Duodenal mucosa (tissue), 2 donors: ENCODE results near the gene DCAF8.

ENCODE experiments used
- H3K27ac ChIP-seq: one replicate; pipeline ENCODE4 v1.7.0; 2013; ENCODE audit warnings: low read depth, low read length
- H3K27me3 ChIP-seq, 2 donors: one replicate each; pipeline ENCODE4 v1.7.0; 2013; ENCODE audit warnings: low read length in 2 of 2, control low read depth in 1 of 2; ENCODE audit not compliant: insufficient read depth in 2 of 2, control insufficient read depth in 1 of 2
- H3K36me3 ChIP-seq, 2 donors: one replicate each; pipeline ENCODE4 v1.7.0; 2013; ENCODE audit warnings: low read length in 2 of 2, control low read depth in 1 of 2; ENCODE audit not compliant: insufficient read depth in 2 of 2, control insufficient read depth in 1 of 2
- H3K4me1 ChIP-seq, 2 donors: one replicate each; pipeline ENCODE4 v1.7.0; 2013; ENCODE audit warnings: low read length in 2 of 2, control low read depth in 1 of 2; ENCODE audit not compliant: insufficient read depth in 2 of 2, control insufficient read depth in 1 of 2
- H3K4me3 ChIP-seq, 2 donors: one replicate each; pipeline ENCODE4 v1.7.0; 2013; ENCODE audit warnings: low read length in 2 of 2, low read depth in 1 of 2
- H3K9ac ChIP-seq, 2 donors: one replicate each; pipeline ENCODE4 v1.7.0; 2013; ENCODE audit warnings: low read length in 2 of 2, low read depth in 1 of 2
- H3K9me3 ChIP-seq, 2 donors: one replicate each; pipeline ENCODE4 v1.7.0; 2013; ENCODE audit warnings: low read length in 2 of 2, control low read depth in 1 of 2; ENCODE audit not compliant: control insufficient read depth in 1 of 2

DCAF8 gene

GRCh38 chr1:160207771-160208556 is 54.4 kb downstream of the DCAF8 start:
- Histone ChIP-seq H3K9me3 (no peaks in the 10 kb centered on the region), H3K4me1 (peaks cover 18 to 28% of the 10 kb centered on the region in 2 donors), H3K36me3 (peaks cover 5 to 37% of the 10 kb centered on the region in 2 donors), H3K27ac (no peak overlapping the region), H3K27me3 (no peaks in the 10 kb centered on the region), H3K4me3 (no peak overlapping the region), H3K9ac (no peak overlapping the region)

- H3K36me3 ChIP-seq = peaks cover 0 to 30% of the 10 kb centered on the region in 2 donors
- no peak overlapping the region for H3K4me3 ChIP-seq
- no peaks in the 10 kb centered on the region for H3K9me3 ChIP-seq
- H3K27ac ChIP-seq = no peak overlapping the region
- no peaks in the 10 kb centered on the region for H3K27me3 ChIP-seq
- H3K9ac ChIP-seq = no peak overlapping the region
- peaks cover 18 to 28% of the 10 kb centered on the region in 2 donors for H3K4me1 ChIP-seq
Measured at GRCh38 chr1:160207118-160207650, 55.2 kb downstream of the DCAF8 start.

- H3K27me3 ChIP-seq = no peaks in the 10 kb centered on the region
- H3K4me3 ChIP-seq = peak overlapping the region; percentile 82 to 90
- peak overlapping the region; percentile 72 to 87 for H3K9ac ChIP-seq
- peaks cover 18 to 28% of the 10 kb centered on the region in 2 donors for H3K4me1 ChIP-seq
- peaks cover 0 to 26% of the 10 kb centered on the region in 2 donors for H3K36me3 ChIP-seq
- no peak overlapping the region for H3K27ac ChIP-seq
- H3K9me3 ChIP-seq = no peaks in the 10 kb centered on the region
Measured at GRCh38 chr1:160206421-160207117, 55.8 kb downstream of the DCAF8 start.

GRCh38 chr1:160206036-160206389 is 56.3 kb downstream of the DCAF8 start:
- H3K4me1 ChIP-seq = peaks cover 18 to 28% of the 10 kb centered on the region in 2 donors
- H3K27me3 ChIP-seq = no peaks in the 10 kb centered on the region
- H3K9me3 ChIP-seq = no peaks in the 10 kb centered on the region
- peak overlapping the region; percentile 72 to 87 for H3K9ac ChIP-seq
- no peak overlapping the region for H3K27ac ChIP-seq
- peak overlapping the region; percentile 82 to 90 for H3K4me3 ChIP-seq
- peaks cover 0 to 20% of the 10 kb centered on the region in 2 donors for H3K36me3 ChIP-seq

GRCh38 chr1:160205242-160206035 is 56.9 kb downstream of the DCAF8 start, which contains the start of gene PEA15:
Gene PEA15, plus strand, starts transcription at chr1:160205384. Its CDS starts 6,161 bp downstream, at chr1:160211545.
- peaks cover 0 to 17% of the 10 kb centered on the region in 2 donors for H3K36me3 ChIP-seq

GRCh38 chr1:160204526-160205241 is 57.7 kb downstream of the DCAF8 start:
- Histone ChIP-seq H3K9ac (peak overlapping the region; percentile 35 to 54), H3K9me3 (no peaks in the 10 kb centered on the region), H3K4me3 (peak overlapping the region; percentile 13 to 56), H3K4me1 (peaks cover 18 to 28% of the 10 kb centered on the region in 2 donors), H3K27ac (no peak overlapping the region), H3K27me3 (no peaks in the 10 kb centered on the region), H3K36me3 (peaks cover 0 to 13% of the 10 kb centered on the region in 2 donors)

More at GRCh38 chr1:160205242-160206035, 56.9 kb downstream of the DCAF8 start, which contains the start of gene PEA15:
- Histone ChIP-seq H3K4me1 (peaks cover 18 to 28% of the 10 kb centered on the region in 2 donors), H3K9ac (peak within 1 kb of the TSS; percentile 72 to 87), H3K27ac (peak within 1 kb of the TSS; percentile 74), H3K27me3 (no peaks in the 10 kb centered on the region), H3K9me3 (no peaks in the 10 kb centered on the region), H3K4me3 (peak within 1 kb of the TSS; percentile 82 to 90)

GRCh38 chr1:160200786-160201185 is 61.6 kb downstream of the DCAF8 start:
- no peak overlapping the region for H3K9ac ChIP-seq
- no peak overlapping the region for H3K27ac ChIP-seq
- H3K4me3 ChIP-seq = no peak overlapping the region
- peaks cover 8 to 10% of the 10 kb centered on the region in 2 donors for H3K4me1 ChIP-seq
- no peaks in the 10 kb centered on the region for H3K36me3 ChIP-seq
- no peaks in the 10 kb centered on the region for H3K9me3 ChIP-seq
- H3K27me3 ChIP-seq = no peaks in the 10 kb centered on the region

GRCh38 chr1:160197231-160197630 is 65.1 kb downstream of the DCAF8 start:
- Histone ChIP-seq H3K36me3 (no peaks in the 10 kb centered on the region), H3K27me3 (no peaks in the 10 kb centered on the region), H3K4me1 (peaks cover 5 to 8% of the 10 kb centered on the region in 2 donors), H3K9me3 (no peaks in the 10 kb centered on the region), H3K4me3 (no peak overlapping the region), H3K27ac (no peak overlapping the region), H3K9ac (no peak overlapping the region)

GRCh38 chr1:160196143-160196542 is 66.2 kb downstream of the DCAF8 start:
- no peaks in the 10 kb centered on the region for H3K9me3 ChIP-seq
- H3K27ac ChIP-seq = no peak overlapping the region
- H3K9ac ChIP-seq = no peak overlapping the region
- H3K4me1 ChIP-seq = peaks cover 5 to 8% of the 10 kb centered on the region in 2 donors
- H3K4me3 ChIP-seq = no peak overlapping the region
- H3K36me3 ChIP-seq = no peaks in the 10 kb centered on the region
- H3K27me3 ChIP-seq = no peaks in the 10 kb centered on the region
